NCI-H226 (cell line): ENCODE measurements around the gene MIB2.
A peak's percentile ranks its signal among the peaks of the same experiment; 100 is the strongest.

Experiments
- DNase-seq: peaks from one replicate; pipeline ENCODE4 v3.0.0-alpha.2; 2015

Gene MIB2

DNA sequence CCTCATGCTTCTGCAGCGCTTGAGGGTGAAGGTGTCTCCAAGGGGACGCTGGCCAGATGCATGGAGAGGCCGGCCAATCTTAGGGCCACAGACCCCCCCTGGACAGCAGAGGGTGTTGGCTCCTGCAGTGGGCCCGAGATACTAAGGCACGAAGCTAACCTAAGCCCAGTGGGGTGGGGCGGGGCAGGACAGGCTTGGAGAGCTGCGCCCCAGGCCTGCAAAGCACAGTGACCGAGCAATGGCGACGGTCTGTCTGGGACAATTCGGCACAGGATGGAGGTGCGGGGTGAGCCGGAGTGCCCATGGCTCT lies 16.6 kb upstream of the MIB2 start:
- no peak for DNase-seq

DNA sequence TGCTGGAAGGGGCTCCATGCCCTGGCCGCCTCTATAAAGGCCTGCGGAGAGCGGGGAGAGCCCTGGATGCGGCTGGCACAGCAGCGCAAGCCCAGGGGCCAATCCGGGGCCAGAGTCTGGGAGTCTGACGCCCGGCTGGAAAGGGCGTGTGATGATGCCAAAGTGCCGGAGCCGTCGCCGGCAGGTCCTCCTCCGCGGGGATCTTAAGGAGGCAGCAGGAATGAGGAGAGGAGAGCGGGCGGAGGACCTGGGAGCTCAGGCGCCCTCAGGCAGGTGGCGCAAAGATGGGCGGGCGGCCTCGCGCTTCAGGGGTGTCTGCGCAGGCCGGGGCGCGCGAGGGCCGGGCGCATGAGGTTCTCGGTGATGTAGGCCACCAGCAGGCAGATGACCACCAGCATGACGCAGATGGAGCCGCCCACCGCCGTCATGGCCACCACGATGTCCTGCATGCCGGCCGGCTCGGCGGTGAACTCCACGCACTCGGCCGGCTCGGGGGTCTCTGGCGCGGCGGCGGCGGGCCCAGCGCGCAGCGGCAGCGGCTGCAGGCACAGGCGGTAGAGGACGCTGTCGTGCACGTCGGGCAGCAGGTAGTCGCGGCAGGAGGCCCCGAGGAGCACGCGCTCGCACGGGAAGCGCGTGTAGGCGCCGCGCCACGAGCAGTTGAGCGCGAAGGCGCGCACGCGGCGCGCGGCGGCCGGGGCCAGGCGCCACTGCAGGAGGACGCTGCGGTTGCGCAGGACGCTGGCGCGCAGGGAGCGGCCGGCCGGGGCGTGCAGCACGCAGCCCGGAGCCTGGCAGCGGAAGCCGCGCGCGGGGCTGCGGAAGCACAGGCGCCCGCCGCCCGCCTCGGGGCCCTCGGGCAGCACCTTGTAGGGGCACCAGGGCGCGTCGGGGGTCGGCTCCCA lies 16.0 kb upstream of the MIB2 start:
- DNase-seq, result peak; percentile 43

DNA sequence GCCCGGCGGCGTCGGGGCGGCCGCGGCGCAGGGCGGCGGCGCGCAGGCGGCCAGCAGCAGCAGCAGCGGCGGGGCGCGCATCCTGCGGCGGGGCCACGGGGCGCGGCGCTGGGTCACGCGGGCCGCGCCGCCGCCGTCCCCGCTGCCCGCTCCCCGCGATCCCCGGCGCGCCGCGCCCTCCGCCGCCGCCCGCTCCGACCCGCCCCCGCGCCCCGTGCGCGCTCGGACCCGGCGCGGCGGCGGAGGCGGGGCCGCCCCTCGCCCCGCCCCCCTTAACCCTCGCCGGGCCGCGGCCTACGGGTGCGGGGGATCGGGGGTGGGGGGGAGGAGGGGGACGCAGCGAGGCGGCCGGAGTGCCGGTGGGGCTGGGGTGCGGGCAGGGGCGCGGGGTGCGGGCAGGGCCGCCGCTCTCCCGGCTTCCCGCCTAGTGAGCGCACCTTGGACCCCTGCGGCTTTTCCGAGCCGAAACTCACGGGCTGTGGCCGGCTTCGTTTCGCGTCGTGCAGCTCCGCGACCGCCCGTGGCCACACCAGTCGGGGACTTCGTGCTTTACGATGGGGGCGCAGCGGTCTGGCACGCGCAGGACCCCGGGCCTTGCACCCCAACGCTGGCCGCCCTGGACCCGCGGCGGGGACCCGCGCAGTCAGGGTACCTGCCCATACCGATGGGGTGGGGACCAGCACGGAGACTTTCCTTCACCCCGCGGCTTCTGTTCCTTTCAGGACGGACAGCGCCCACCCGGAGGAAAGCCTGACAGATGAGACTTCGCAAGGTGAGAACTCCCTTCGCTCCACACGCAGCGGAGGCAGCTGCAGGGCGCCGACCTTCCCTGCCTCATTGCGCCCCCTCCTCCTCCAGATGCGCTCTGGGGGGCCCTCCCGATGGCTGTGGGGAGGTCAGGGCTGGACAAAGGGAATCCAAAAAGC lies 15.1 kb upstream of the MIB2 start, which contains the start of gene FNDC10:
FNDC10 (minus strand) TSS at position 201 of the 926 bp plus-strand sequence; CDS start at position 81, 120 bp downstream.
- no peak for DNase-seq

DNA sequence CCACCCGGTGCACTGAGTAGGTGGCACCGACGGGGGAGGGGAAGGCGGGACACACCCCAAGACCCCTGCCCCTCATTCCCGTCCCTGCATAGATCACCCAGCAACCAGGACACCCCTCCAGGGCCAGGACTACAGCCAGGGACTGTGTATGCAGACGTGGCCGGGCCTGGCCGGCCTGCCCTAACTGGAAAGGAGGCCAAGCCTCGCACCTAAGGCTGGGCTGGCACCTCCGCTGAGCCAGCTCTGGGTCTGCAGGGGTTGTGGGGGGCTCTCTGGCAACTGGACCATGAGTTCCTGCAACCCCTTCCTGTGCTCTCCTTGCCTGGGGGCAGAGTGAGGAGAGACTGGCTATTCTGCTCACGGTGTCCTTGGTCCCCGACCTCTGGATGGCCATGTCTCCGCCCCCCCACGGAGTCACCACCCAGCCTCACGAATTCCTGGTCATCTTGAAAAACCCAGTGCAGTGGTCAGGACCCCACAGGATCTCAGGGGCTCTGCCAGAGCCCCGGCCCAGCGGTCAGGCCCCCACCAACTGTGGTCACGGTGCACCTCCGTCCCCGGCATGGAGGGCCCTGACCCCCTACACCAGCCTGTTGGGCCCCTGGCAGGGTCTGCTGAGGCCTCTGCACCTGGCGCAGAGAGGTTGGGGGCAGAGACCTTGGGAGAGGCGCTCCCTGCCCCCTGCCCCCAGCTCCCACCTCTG lies 14.3 kb upstream of the MIB2 start:
- no peak for DNase-seq

DNA sequence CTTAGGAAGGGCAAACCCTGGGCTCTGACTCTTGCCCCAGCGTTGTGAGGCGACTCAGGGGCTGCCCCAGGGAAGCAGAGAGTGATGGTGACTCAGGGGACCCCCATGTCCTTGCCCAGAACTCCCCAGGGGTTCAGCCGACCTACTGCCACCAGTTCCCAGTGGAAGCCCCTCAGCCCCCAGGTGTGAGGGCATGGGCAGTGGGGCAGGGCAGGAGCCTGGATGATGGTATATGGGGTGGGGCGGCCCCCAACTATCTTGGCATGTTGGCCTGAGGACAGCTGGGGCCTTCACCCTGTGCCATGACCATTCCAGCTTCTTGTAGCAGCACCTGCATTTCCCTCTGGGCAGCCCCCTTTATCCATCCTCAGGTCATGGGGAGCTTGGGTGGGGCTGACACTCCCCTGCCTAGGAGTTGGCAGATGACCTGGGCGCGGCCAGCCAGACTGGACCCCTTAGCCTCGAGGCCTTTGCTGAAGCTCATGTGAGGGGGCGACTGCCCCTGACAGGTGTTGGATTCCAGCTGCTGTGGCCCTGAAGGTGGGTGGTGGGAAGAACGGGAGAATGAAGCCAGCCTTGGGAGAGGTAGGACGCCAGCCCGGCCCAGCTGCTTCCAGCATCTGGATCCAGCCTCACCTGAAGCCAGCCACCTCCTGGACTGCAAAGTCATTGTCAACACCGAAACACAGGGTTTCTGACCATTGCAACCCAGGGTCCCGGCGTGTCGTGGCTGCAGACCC lies 13.6 kb upstream of the MIB2 start:
- DNase-seq, result no peak

DNA sequence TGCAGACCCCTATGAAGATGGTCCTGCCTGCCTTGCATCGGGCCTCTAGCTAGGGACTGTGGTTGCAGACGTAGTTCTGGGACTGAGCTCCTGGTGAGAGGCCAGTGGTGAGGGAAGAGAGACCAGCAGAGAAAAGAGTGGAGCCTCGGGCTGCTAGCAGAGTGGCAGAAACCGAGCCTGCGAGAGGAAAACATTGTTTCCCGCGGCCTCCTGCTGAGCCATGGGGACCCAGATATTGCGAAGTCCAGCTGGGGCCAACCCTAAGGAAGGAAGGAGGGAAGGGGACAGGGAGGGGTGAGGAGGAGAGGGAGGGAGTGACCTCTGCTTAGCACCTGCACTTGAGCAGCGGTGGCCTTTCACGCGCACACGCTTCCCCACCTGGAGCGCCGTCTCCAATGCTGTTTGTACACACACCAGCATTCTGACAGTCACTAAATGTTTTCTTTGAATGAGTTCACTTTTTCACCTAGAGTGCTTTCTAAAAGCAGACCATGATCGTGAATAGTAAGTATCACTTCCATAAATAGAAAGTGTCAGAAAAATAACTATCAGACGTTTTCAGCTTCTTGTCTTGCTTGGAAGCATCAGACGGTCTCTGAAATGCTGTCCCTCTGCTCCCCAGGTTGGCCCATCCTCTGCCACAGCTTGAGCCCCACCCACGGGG lies 12.9 kb upstream of the MIB2 start:
- no peak for DNase-seq

DNA sequence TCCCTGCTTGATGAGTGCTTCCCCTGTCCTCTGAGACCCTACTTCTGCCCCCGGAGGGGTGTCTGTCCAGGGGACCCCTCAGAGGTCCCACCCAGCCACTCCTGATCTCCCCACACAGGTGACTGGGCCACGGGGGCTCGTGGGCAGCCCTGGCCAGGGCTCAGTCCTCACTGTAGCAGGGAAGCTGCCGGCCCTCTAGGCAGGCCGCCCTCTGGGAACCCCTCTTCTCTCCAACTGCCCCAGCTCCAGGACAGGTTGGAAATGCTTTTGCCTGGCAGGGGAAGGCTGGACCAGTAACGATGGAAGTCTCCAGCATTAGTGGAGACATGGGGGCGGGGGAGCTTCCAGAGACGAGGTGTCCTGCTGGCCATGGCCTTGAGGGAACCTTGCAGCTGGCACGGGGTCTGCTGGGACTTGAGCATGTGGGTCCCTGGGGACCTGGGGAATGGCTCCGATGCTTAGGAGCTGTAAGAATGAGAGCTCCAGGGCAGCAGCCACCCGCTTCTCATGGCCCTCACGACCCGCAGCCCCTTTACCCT lies 12.3 kb upstream of the MIB2 start:
- no peak for DNase-seq

DNA sequence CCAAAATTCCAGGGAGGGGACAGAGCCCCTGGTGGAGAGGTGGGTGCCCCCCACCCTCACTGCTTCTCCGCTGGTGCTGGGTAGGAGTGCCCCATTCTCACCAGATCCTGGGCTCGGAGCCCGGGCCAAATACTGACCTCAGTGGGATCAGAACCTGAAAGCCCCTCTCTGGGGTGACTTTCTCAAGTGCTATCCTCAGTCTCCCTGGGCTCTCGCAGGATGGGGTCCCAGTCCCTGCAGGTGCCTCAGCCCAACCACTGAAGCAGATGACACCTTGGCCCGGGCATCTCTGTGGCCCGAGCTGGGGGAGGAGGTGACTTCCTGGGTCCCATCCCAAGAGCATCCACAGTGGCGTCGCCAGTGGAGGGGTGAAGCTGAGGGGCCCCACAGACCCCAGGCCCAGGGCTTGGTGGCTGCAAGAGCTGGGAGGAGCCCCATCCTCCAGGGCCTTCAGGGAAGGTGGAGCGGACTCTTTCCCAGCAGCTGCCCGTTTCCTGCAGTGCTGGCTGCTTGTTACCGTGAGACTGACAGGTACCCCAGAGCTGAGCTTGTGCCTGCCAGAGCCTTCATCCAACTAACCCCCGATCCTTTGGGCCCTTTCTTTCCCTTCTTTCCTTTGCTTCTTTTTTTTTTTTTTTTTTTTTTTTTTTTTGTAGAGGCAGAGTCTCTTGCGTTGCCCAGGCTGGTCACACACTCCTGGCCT lies 11.5 kb upstream of the MIB2 start:
- no peak for DNase-seq

DNA sequence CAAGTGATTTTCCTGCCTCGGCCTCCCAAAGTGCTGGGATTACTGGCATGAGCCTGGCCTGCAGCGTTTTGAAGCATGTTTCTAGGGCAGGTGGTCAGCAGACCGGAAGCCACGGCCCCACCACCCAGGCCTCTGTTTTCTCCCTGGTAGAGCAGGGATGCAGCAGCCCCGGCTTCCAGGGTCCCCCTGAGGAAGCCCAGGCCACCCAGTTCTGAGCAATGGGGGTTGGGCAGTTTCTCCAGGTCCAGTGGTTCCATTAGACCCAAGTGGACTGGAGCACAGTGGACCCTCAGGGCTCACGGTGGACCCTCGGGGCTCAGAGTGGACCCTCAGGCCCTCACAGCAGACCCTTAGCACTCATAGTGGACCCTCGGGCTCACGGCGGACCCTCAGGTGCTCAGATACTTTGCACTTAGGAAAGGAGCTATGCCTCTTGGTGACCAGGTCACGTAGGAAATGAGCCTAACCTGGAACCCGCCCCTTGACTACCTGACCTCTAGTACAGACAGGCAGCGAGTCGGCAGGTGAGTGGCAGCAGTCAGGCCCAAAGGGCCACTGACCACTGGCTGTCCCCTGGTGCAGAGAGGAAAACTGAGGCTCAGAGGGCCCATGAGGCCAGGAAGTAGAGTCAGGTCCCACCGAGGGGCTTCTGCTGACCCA lies 10.8 kb upstream of the MIB2 start:
- no peak for DNase-seq

DNA sequence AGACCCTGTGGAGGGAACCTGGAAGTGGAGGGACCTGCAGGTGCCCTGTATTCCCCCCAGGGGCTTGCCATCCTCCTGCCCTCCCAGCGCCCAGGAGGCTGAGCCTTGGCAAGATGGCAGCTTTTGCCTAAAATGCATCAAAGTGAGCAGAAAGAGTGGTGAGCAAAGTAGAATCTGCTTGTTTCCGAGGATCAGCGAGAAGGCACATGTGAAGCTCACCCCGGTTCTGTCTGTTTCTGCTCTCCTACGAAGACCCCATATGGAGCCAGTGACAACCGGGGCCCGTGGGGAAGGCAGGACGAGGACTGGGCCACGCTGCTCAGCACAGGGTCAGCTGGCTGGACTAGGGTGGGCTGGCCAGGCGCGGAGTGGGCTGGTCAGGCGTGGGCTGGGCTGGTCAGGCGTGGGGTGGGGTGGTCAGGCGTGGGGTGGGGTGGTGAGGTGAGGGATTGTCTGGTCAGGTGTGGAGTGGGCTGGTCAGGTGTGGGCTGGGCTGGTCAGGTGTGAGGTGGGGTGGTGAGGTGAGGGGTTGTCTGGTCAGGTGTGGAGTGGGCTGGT lies 10.2 kb upstream of the MIB2 start:
- DNase-seq, result no peak

DNA sequence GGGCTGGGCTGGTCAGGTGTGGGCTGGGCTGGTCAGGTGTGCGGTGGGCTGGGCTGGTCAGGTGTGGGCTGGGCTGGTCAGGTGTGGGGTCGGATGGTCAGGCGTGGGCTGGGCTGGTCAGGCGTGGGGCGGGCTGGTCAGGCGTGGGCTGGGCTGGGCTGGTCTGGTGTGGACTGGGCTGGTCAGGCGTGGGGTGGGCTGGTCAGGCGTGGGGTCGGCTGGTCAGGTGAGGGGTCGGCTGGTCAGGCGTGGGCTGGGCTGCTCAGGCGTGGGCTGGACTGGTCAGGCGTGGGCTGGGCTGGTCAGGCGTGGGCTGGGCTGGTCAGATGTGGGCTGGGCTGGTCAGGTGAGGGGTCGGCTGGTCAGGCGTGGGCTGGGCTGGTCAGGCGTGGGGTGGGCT lies 9.6 kb upstream of the MIB2 start:
- DNase-seq, result no peak

DNA sequence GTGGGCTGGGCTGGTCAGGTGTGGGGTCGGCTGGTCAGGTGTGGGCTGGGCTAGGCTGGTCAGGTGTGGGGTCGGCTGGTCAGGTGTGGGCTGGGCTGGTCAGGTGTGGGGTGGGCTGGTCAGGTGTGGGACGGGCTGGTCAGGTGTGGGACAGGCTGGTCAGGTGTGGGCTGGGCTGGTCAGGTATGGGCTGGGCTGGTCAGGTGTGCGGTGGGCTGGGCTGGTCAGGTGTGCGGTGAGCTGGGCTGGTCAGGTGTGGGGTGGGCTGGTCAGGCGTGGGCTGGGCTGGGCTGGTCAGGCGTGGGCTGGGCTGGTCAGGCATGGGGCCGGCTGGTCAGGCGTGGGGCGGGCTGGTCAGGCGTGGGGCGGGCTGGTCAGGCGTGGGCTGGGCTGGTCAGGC lies 9.1 kb upstream of the MIB2 start:
- no peak for DNase-seq

DNA sequence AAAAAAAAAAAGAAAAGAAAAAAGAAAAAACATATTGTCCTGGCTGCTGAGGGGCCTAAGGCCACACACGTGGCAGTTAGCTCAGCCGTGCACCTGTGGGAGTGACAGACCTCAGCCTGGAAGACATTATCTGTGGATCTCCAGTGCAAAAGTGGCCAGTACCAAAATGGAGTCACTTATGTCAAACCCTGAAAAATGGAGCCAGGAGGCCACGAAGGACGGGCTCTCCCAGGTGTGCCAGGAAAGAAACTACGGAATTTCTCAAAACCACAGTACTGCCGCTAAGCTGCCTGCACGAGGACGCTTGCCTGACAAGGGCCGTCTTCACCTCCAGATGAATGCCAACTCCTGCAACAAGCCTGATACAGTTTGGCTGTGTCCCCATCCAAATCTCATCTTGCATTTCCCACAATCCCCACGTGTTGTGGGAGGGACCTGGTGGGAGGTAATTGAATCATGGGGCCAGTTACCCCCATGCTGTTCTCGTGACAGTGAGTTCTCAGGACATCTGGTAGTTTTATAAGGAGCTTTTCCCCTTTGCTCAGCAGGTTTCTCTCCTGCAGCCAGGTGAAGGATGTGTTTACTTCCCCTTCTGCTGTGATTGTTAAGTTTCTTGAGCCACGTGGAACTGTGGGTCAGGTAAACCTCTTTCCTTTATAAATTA lies 5.3 kb upstream of the MIB2 start:
- no peak for DNase-seq

DNA sequence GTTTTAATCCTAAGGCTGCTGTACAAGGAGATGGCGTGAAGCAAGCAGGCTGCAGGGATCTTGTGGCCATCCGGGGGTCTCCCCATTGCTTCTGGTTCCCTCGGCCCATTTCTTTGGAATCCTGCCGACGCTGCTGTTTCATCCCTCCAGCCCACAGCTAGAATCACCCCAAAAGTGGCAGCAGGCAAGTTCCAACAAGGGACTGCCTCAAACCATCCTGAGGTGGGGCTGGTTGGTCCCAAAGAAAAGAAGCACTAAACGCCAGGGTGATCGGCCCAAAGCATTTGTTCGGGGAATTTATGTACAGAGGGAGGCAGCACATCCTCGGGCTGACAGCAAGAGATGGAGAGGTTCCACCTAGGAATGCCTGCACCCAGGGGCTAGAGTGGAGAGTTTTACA lies 4.5 kb upstream of the MIB2 start:
- DNase-seq, result no peak

DNA sequence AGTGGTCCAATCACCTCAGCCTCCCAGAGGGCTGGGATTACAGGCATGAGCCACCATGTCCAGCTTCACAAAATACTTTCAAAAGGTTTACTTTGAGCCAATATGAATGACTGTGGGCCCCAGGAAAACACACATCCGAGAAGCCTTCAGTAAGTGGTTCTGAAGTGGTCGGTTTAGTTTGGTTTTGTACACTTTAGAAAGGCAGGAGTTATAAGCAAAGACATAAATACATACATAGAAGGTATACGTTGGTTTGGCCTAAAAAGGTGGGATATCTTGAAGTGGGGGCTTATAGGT lies 3.2 kb upstream of the MIB2 start:
- no peak for DNase-seq

DNA sequence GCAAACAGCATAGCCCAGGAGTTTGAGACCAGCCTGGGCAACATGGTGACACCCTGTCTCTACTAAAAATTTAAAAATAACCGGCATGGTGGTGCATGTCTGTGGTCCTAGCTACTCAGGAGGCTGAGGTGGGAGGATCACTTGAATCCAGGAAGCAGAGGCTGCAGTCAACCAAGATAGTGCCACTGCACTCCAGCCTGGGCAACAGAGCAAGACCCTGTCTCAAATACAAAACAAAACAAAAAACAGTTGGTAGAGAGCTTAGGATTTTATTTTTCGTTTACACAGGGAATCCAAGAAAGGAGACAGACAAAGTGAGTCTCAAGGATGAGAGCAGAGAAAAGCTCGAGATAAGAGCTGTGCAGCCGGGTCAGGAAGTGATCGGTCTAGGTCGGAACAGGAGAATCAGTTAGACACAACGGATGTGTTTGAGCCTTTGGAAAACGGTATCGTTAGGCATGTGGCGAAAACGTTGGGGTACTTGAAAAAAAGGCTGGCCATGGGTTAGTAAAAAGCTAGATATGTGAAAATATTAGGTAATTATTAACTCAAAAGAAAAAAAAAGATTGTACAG lies 1.7 kb upstream of the MIB2 start:
- no peak for DNase-seq

DNA sequence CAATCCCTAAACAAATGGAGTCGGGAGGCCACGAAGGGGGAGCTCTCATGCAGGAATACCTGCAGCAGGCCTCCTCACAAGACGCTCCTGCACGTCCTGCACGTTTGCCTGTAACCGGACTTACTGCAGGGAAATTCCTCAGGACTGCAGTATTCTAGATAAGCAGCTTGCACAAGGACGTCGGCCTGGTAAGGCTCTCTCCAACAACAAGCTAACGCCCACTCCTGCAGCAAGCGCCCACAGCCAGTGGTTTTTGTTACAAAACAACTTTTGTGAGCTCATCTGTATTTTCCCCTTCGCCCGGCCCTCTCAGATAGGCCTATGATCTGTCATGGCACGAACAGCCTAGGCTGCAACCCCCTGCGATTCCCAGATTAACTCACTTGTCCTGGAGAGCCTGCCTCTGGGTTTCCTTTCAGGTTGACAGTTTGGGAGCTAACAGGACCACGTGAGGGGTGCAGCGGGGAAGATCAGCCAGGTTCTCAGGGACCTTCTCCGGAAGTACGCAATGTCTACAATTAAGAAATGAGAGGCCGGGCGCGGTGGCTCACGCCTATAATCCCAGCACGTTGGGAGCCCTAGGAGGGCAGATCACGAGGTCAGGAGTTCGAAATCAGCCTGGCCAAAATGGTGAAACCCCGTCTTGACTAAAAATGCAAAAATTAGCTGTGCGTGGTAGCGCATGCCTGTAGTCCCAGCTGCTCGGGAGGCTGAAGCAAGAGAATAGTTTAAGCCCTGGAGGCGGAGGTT lies 921 bp upstream of the MIB2 start:
- DNase-seq, result peak; percentile 75

DNA sequence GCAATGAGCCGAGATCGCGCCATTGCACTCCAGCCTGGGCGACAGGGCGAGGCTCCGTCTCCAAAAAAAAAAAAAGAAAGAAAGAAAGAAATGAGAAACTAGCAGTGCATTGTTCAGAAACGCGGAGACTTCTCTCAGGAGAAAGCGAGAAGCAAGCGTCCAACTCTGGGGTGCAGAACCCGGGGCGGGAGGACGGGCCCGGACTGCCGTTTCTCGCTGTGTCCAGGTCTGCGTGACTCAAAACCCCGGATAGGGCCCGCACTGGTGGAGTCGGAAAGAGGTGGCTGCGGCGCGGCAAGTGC lies 395 bp upstream of the MIB2 start:
- DNase-seq, result no peak
